ENCODE data around the gene ARPP19.
"Not testable (repeated sequence)": the region's sequence is repeated elsewhere in the genome, so short reads cannot be mapped to it uniquely, and the experiment has no call there.

Gene ARPP19, protein sequence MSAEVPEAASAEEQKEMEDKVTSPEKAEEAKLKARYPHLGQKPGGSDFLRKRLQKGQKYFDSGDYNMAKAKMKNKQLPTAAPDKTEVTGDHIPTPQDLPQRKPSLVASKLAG

DNA sequence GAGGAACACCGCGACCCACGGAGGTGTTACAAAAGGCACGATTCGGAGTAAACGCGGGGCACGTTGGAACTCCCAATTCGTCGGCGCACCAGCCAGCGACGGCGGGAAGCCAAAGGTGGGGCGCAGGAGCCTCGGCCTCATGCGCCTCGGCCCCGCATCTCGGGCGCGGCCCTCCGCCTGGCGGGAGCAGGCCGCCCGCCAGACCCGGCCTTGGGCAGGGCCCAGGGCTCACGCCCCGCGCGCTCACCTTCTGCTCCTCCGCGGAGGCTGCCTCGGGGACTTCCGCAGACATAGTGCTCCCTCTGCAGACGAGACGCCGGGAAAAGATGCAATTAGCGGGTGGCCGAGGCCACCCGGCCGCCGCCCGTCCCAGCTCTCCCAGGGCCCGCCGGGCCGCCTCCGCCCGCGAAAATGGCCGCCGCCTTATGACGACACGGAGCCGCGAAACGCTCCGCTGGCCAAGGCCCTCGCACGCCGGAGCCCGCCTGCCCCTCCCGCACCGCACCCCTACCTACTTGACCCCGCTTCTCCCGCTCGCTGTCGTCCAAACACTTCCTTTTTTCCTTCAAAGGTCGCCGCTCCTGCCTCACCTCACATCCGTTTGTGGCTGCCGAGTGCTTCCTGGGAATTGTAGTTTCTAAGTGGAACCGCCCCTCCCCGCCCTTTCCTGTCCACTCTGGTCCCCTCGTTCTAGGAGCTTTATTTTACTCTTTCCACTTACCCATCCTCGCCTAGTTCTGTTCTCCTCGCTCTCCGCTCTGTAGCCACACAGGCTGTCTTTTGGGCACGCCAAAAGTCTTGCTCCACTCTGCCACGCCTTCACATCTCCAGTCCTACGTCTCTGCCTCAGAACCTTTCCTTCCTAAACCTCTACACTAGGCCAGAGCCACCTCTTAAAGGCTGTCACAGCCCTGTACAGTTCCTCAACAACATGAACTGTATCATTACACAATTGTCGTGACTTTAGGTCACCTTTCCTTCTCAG is at the start of gene ARPP19:
Gene ARPP19 (minus strand): TSS at position 430 of the 985 bp plus-strand sequence. CDS start 138 bp downstream, at position 292.
- peak; percentile 83 for DNase-seq (ENCODE audit: low spot score)

DNA sequence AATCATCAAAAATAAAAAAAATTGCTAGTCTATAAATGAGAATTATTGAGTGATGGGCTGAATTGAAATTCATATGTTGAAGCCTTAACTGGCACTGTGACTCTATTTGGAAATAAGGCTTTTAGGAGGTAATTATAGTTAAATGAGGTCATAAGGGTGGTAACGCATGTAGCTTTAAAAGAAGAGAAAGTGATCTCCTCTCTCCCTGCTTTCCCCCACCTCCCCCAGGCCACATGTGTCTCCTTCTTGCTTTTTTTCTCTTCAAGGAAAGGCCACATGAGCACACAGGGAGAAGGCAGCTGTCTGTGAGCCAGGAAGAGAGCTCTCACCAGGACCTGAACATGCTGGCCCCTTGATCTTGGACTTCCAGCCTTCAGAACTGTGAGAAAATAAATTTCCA is 48.2 kb upstream of the ARPP19 start:
- DNase-seq (ENCODE audit: low spot score): no peak

DNA sequence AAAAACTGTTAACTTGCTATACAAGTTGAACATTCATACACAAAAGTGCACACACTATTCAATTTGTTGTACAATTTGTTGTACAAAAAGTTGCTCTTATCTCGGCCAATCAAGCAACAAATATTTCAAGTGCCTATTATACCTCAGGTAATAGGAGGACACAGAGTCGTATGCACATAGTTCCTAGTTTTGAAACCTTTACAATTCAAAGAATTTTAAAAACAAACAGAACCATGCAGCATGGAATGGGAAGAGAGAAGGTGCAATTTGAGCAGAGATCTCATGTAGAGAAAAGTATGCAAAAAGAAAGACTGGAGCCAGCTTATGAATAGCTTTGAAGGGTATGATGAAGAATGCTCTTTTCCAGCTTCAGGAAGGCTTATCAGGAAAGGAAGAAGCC is 46.5 kb upstream of the ARPP19 start:
- DNase-seq (ENCODE audit: low spot score): no peak

DNA sequence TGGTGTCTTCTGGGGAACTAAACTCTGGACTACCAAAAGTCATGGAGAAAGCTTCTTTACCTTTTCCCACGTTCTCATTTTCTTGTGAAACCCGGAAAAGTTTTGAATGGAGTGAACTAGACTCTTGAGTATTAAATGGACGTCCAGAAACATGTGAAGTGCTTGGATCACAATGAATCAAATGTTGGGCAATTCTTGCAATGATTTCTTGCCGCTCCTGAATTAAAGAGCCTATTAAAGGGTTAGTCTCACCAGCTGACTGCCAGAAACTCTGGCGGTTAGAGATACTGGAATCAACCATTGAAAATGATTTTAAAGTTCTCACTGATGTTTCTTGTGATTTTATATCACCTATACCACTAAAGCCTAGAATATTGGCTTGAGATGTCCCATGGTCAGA is 40.8 kb upstream of the ARPP19 start:
- no peak for DNase-seq (ENCODE audit: low spot score)

DNA sequence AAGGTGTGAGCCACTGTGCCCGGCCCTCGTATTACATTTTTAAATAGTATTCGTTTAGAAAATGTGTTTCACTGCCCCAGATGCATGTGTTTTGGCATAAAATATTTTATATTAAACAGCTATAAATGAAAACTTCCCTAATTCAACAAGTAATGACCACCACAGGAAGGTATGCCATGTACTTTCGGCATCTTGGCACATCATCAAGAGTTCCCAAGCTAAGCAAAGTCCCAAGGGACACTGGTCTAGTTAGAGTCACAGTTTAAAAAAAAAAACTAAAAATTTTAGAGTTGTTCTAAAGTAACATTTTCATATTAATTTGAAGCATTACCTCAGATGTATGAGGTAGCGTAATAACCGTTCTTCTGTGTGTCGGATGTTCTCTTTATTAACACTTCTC is 15.6 kb upstream of the ARPP19 start:
- DNase-seq (ENCODE audit: low spot score): no peak

DNA sequence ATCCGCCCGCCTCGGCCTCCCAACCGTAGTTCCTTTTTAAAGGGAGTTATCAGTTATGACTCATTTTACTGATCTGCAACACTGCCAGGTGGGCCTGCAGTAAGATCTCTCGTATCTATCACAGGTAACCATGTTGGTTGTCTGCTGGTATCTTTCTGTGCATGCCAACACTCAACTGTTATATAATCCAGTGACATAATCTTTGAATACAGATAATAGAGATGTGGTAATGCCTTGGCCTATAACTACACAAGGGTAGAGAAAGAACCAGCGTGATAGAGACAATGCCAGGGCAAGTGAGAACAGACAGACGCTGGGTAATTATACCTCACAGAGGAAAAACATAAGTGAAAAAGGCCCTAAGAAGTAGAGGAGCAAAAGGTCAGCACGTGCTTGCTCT is 11.0 kb upstream of the ARPP19 start:
- no peak for DNase-seq (ENCODE audit: low spot score)

DNA sequence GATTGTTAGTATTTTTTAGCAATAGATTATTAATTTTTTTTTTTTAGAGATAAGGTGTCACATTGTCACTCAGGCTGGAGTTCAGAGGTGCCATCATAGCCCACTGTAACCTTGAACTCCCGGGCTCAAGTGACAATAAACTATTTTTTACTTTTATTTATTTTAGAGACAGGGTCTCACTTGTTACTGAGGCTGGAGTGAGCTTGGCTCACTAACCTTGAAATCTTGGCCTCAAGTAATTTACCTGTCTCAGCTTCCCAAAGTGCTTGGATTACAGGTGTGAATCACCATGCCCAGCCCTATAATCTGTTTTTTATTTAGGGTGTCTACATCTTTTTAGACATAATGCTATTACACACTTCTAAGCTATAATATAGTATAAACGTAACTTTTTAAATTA is 7.9 kb upstream of the ARPP19 start:
- DNase-seq (ENCODE audit: low spot score): no peak

DNA sequence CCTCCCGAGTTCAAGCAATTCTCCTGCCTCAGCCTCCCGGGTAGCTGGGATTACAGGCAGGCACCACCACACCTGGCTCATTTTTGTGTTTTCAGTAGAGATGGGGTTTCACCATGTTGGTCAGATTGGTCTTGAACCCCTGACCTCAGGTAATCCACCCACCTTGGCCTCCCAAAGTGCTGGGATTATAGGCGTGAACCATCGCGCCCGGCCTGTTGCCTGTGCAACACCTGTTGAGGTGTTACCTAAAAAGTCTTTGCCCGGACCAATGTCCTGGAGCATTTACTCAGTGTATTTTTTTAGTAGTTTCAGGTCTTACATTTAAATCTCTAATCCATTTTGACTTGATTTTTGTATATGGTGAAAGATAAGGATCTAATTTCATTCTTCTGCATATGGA is 6.7 kb upstream of the ARPP19 start:
- DNase-seq (ENCODE audit: low spot score): not testable (repeated sequence)

DNA sequence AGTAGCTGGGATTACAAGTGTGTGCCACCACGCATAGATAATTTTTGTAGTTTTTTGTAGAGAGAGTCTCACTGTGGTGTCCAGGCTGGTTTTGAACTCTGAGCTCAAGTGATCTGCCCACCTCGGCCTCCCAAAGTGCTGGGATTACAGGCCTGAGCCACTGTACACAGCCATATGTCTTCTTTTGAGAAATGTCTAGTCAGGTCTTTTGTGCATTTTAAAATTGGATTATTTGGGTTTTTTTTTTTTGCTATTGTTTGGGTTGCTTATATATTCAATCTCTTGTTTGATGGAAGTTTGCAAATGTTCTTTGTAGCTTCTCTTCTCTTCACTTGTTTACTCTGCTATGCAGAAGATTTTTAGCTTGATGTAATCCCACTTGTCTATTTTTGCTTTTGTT is 6.2 kb upstream of the ARPP19 start:
- no peak for DNase-seq (ENCODE audit: low spot score)

DNA sequence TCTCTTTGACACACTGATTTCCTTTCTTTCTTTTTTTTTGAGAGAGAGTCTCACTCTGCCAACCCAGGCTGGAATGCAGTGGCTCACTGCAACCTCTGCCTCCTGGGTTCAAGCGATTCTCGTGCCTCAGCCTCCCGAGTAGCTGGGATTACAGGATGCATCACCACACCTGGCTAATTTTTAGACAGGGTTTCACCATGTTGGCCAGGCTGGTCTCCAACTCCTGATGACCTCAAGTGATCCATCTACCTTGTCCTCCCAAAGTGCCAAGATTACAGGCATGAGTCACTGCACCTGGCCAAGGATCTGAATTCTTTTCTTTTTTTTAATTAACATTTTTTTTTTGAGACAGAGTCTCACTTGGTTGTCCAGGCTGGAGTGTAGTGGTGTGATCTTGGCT is 5.8 kb upstream of the ARPP19 start:
- DNase-seq (ENCODE audit: low spot score): not testable (repeated sequence)

DNA sequence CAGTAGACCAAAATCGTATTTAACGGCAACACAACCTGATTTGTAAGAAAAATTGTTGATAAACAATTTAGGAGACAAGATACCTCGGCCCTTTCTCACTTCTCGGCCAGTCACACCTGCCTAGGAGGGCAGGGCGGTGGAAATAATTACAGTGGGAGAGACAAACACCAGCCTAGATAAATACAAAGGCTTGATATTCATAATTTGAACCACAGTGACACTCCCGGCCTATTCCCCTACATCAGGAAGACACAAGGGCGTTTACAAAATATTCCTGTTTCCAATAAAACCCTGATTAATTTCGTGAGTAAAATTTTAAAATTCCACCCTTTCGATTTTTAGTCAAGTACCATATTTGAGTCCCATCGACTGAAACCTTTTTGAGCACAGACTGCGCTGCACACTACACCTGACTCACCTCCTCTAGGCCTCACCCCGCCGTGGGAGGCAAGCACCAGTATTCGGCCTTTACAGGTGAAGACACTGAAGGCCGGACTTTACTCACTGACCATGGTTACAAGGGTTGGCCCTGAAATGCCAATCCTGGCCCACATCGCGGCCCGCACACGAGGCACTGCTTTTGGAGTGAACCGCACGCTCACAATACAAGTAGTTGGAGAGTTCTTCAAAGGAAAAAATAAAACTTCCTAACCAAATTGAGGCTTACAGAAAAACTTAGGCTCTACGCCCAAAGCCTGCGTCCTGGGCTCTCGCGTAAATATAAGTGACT is 794 bp downstream of the ARPP19 start:
- peak; percentile 51 for DNase-seq (ENCODE audit: low spot score)

DNA sequence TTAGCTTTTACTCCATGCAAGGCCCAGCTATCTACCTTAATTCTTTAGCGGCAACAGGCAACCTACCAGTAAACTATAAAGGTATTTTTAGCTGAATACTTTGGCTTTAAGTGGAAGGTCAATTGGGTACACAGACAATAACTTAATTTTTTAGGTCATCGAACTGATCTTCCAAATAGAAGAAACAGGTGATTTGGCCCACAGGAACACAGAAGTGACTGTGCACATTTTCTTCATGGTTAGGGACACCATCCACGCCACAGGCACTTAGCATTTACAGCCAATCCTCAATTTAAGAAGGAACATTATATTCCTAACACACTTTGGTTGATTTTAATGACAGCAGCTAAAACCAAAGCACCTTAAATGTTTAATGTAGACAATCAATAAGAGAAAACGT is 1.9 kb downstream of the ARPP19 start:
- no peak for DNase-seq (ENCODE audit: low spot score)

DNA sequence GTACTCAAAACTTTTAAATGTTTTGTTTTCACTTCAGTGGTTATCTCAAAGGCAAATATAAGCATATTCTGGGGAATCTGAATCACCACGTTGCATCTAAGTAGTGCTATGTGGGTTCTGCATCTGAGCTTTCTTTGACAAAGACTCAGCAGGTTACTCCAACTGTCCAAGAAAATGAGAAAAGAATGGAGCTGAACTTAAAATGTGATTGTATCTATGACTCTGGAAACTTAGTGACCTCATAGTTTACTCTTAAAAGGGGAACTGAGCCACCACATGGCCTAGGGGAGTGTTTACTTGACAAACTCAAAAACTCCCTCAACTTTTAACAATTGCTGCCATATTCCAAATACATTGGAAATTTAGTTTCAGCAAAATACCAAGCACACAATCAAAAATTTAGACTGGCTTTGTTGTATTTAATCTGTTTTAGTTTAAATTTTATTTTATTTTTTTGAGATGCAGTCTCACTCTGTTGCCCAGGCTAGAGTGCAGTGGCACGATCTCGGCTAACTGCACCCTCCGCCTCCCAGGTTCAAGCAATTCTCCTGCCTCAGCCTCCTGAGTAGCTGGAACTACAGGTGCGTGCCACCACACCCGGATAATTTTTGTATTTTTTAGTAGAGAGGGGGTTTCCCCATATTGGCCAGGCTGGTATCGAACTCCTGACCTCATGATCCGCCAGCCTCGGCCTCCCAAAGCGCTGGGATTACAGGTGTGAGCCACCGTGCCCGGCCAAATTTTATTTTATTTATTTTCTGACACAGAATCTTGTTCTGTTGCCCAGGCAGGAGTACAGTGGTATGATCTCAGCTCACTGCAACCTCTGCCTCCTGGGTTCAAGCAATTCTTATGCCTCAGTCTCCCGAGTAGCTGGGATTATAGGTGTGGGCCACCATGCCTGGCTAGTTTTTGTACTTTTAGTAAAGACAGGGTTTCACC is 3.1 kb downstream of the ARPP19 start:
- DNase-seq (ENCODE audit: low spot score): not testable (repeated sequence)

DNA sequence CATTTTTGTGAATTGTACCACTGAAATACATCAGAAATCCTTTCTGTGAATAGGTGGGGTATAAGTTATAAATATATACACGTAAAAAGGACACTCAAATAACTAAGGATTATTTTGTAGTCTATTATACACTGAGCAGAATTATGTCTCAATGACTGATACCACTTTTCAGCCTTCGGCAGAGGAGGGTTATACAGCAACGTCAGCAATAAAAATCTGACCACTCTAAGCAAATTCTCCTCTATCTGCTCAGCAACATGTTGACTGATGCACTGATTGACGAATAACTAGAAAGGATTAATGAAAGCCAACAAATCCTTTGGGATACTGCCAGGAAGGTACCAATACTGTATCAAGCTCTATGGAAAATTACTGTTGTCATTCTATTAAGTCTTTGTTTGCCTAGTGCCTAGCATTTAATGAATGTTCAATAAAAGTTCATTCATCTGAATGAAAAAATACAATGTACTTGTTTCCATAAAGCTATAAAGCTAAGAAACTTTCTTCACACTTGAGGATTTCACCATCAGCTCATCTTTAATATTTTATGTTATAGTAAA is 5.2 kb downstream of the ARPP19 start:
- DNase-seq (ENCODE audit: low spot score): no peak

DNA sequence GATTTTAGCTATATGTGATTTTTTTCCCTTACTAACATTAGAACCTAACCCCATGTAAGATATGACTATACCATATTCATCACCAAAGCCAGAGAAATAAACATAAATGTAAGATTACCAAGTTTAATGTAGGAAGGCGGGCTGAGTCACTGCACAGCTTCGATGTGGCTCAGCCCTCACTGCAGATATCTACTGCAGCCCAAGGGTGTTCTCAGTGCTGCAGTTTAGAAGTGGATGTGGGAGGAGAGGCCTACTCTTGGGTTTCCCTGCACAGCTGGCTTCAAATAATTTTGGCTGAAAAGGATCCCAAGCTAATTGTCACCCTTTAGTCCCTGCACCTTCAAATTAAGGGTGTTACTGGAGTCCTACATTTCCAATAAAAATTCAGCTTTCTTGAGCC is 9.3 kb downstream of the ARPP19 start:
- peak; percentile 28 for DNase-seq (ENCODE audit: low spot score)

DNA sequence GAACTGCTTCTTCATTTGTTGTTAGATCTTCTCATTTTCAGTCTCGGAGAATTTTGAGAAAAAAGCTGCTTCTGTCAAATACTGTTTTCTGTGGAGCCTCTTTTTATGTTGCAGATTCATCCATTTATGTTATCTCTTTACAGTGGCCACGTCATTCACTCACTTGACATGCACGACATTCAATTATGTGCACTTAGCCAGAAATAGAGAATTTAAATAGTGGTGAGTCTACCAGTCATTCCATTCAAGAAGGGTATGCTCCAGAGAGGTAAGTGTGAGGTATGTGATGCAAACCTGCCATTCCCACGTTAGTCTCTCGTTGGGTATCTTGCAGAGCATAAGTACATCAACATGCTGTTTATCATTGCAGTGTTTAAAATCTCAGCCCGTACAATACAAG is 9.8 kb downstream of the ARPP19 start:
- no peak for DNase-seq (ENCODE audit: low spot score)

DNA sequence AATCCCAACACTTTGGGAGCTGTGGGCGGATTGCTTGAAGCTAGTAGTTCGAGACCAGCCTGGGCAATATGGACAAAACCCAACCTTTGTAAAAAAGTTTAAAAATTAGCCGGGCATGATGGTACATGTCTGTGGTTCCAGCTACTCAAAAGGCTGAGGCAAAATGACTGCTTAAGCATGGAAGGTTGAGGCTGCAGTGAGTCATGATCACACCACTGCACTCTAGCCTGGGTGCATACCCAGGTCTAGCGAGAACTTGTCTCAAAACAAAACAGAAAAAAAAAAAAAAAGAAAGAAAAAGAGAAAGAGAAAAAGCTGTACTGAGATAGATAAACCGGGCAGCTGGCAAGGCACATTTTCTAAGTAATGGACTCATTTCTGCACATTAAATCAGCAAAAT is 10.6 kb downstream of the ARPP19 start:
- peak; percentile 64 for DNase-seq (ENCODE audit: low spot score)

DNA sequence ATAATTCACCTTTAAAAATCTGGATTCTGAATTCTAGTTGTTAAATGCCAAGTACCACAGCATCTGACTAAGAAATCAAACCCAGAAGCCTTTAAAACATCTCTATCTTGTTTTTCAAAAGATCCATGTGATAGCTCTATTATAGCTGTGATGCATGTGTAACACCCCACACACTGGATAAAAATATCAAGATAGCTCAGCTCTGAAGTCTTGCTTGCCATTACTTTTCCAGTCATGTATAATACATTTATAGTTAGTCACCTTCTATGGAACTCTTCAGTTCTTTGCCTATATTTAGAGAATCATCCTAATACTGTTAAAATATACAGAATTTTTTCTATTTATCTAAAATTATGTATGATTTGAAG is 11.6 kb downstream of the ARPP19 start:
- DNase-seq (ENCODE audit: low spot score): no peak

DNA sequence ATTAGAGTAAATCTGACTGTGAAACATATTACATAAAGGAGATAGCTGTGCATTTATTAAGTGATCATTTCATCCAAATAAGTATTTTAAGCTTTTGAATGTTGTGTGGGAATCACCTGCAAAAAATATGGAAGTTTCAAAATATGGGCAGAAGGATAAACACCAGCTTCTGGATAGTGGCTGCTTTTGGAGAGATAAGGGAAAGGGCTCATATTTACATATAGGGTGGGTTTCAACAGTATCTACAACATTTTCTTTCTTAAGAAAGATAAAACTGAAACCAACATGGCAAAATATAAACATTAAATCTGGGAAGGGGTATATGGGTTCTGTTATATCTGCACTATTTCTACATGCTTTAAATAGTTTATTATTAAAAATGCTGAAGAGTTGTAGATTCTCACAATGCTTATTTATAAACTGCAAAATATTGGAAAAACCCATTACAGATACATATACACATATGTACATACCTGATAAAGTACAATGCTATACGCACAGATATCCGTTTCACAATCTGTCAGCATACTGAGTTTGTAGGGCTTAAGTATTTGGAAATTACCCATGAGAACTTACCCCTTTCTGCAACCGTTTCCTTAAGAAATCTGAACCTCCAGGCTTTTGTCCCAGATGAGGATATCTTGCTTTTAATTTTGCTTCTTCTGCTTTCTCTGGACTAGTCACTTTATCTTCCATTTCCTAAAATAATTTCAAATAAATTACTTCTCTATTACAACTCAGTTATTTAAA is 12.1 kb downstream of the ARPP19 start:
- no peak for DNase-seq (ENCODE audit: low spot score)

DNA sequence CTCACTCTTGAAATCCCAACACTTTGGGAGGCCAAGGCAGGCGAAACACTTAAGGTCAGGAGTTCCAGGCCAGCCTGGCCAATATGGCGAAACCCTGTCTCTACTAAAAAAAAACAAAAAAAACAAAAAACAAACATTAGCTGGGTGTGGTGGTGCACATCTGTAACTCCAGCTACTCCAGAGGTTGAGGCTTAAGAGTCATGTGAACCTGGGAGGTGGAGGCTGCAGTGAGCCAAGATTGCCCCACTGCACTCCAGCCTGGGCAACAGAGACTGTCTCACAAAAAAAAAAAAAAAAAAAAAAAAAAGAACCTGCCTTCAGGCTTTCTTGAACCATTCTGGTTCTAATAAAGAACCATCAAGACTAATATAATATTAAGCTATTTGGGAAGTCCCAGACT is 16.5 kb downstream of the ARPP19 start:
- no peak for DNase-seq (ENCODE audit: low spot score)

DNA sequence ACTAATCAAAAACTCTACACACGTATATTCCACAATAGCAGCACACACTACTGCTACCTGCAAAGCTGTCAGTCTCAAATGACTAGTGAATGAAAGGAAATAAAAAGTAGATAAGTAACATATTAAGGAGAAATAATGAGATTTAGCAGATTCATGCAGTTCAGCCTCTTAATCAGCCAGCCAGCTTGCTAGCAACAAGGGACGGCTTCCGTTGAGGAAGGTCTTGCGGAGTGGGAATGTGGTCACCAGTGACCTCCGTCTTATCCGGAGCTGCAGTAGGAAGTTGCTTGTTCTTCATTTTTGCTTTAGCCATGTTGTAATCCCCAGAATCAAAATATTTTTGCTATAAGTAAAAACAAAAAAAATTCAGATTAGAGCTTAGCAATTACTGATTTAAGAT is 17.1 kb downstream of the ARPP19 start:
- DNase-seq (ENCODE audit: low spot score): no peak

All from CD4-positive, alpha-beta T cell treated with Interleukin-15 for 4 hours (primary cell).